ENCODE data around the gene TMEM52. TPM values are rescaled to one million over a fixed set of nuclear protein-coding genes. Genes with fewer than 3 reads are reported as not detected.
A peak's percentile ranks its signal among the peaks of the same experiment; 100 is the strongest.

The TMEM52 gene
- total and polyA plus RNA-seq, 9 of the 15 experiments (the other 6 are each of a cell fraction or from before 2014, with no cell fraction given): 0.37 to 22.5 (median 6.8) TPM

GRCh38 chr1:1954831-1955441 is 35.9 kb upstream of the TMEM52 start (continued):
- TF ChIP-seq RAD21 (CRISPR knock-in tag; conservative IDR thresholded peaks at IDR 0.05 in 1 of 2, IDR thresholded peaks at IDR 0.05 in 1 of 2) (no peak), ARNT (IDR thresholded peaks at IDR 0.05) (no peak), CBX1 (IDR thresholded peaks at IDR 0.05; ENCODE audit: low read depth) (0 out of 2 replicates have a peak, but pooled peaks have one; percentile 58), POLR2A (conservative IDR thresholded peaks at IDR 0.05) (no peak), HDAC8 (tag; IDR thresholded peaks at IDR 0.05) (no peak), SPI1 (IDR thresholded peaks at IDR 0.05; ENCODE audit: borderline replicate concordance, low read depth, low read length) (0 out of 2 replicates have a peak, but pooled peaks have one; percentile 23), HES1 (IDR thresholded peaks at IDR 0.05; ENCODE audit: low read depth) (peak; percentile 73), ZEB2 (IDR thresholded peaks at IDR 0.05) (no peak), RAD51 (IDR thresholded peaks at IDR 0.05; ENCODE audit: borderline replicate concordance, low read depth) (no peak), ZNF707 (CRISPR knock-in tag; conservative IDR thresholded peaks at IDR 0.05) (no peak), PHTF2 (CRISPR knock-in tag; IDR thresholded peaks at IDR 0.05) (no peak), NCOA1 (IDR thresholded peaks at IDR 0.05; ENCODE audit: low read depth) (no peak), ZNF609 (CRISPR knock-in tag; IDR thresholded peaks at IDR 0.05; ENCODE audit: borderline replicate concordance) (no peak), ZNF518B (CRISPR knock-in tag; IDR thresholded peaks at IDR 0.05) (no peak), BRD9 (IDR thresholded peaks at IDR 0.05; ENCODE audit: low read depth, partially characterized antibody) (no peak), GABPA (tag; conservative IDR thresholded peaks at IDR 0.05; ENCODE audit: low read depth) (peak; percentile 86), ZNF584 (CRISPR knock-in tag; IDR thresholded peaks at IDR 0.05; ENCODE audit: low read depth) (no peak), GATA2 (CRISPR knock-in tag; IDR thresholded peaks at IDR 0.05) (no peak), HCFC1 (IDR thresholded peaks at IDR 0.05; ENCODE audit: low read depth, low read length) (no peak; the same call in 1 of the 2 replicates), ZNF12 (CRISPR knock-in tag; IDR thresholded peaks at IDR 0.05) (no peak), PRMT5 (CRISPR knock-in tag; IDR thresholded peaks at IDR 0.05) (no peak), TCFL5 (CRISPR knock-in tag; conservative IDR thresholded peaks at IDR 0.05) (no peak)

Measured in K562 (cell line).